Measurements from ENCODE around the gene OPTC.

The OPTC gene

GRCh38 chr1:203546274-203546673 is 52.3 kb downstream of the OPTC start:
- no peak for DNase-seq (ENCODE audit: low read depth, low spot score)
- no peak overlapping the region for H3K9ac ChIP-seq (ENCODE audit: insufficient read length)

GRCh38 chr1:203547147-203547546 is 53.2 kb downstream of the OPTC start:
- Histone ChIP-seq H3K27ac (no peak overlapping the region), H3K9ac (ENCODE audit: insufficient read length) (no peak overlapping the region), H3K9me3 (ENCODE audit: low read depth, low read length) (no peaks in the 10 kb centered on the region), H3K36me3 (ENCODE audit: insufficient read depth, low read length) (no peaks in the 10 kb centered on the region), H3K4me3 (no peak overlapping the region)
- DNase-seq (ENCODE audit: low read depth, low spot score): no peak
- TF ChIP-seq EZH2 (IDR thresholded peaks at IDR 0.05) (no peak), POLR2AphosphoS5 (IDR thresholded peaks at IDR 0.05; ENCODE audit: borderline replicate concordance, low read depth, low read length) (no peak), FOXP2 (optimal IDR thresholded peaks at IDR 0.05; ENCODE audit: control extremely low read depth, extremely low read length, insufficient read depth) (no peak)

More at GRCh38 chr1:203546274-203546673, 52.3 kb downstream of the OPTC start:
- Histone ChIP-seq H3K36me3 (ENCODE audit: insufficient read depth, low read length) (no peaks in the 10 kb centered on the region), H3K27ac (no peak overlapping the region), H3K9me3 (ENCODE audit: low read depth, low read length) (no peaks in the 10 kb centered on the region), H3K4me3 (no peak overlapping the region)
- TF ChIP-seq POLR2AphosphoS5 (IDR thresholded peaks at IDR 0.05; ENCODE audit: borderline replicate concordance, low read depth, low read length): no peak

- DNase-seq (ENCODE audit: low read depth, low spot score): no peak
- no peaks in the 10 kb centered on the region for H3K36me3 ChIP-seq (ENCODE audit: insufficient read depth, low read length)
- H3K4me3 ChIP-seq: no peak overlapping the region
- TF ChIP-seq FOXP2 (optimal IDR thresholded peaks at IDR 0.05; ENCODE audit: control extremely low read depth, extremely low read length, insufficient read depth) (no peak), EZH2 (IDR thresholded peaks at IDR 0.05) (no peak), POLR2AphosphoS5 (IDR thresholded peaks at IDR 0.05; ENCODE audit: borderline replicate concordance, low read depth, low read length) (no peak)
- no peak overlapping the region for H3K27ac ChIP-seq
- H3K9me3 ChIP-seq (ENCODE audit: low read depth, low read length): no peaks in the 10 kb centered on the region
- no peak overlapping the region for H3K9ac ChIP-seq (ENCODE audit: insufficient read length)
These were observed 53.9 kb downstream of the OPTC start for GRCh38 chr1:203547771-203548421.

- H3K27ac ChIP-seq: no peak overlapping the region
These were observed 54.9 kb downstream of the OPTC start for GRCh38 chr1:203548892-203549291.

GRCh38 chr1:203549309-203549708 is 55.4 kb downstream of the OPTC start:
- DNase-seq (ENCODE audit: low read depth, low spot score): no peak
- no peak overlapping the region for H3K4me3 ChIP-seq
- H3K9ac ChIP-seq (ENCODE audit: insufficient read length): no peak overlapping the region
- TF ChIP-seq EZH2 (IDR thresholded peaks at IDR 0.05): no peak
- TF ChIP-seq FOXP2 (optimal IDR thresholded peaks at IDR 0.05; ENCODE audit: control extremely low read depth, extremely low read length, insufficient read depth): no peak
- no peak for TF ChIP-seq POLR2AphosphoS5 (IDR thresholded peaks at IDR 0.05; ENCODE audit: borderline replicate concordance, low read depth, low read length)
- no peaks in the 10 kb centered on the region for H3K9me3 ChIP-seq (ENCODE audit: low read depth, low read length)
- no peak overlapping the region for H3K27ac ChIP-seq
- H3K36me3 ChIP-seq (ENCODE audit: insufficient read depth, low read length): no peaks in the 10 kb centered on the region

More at GRCh38 chr1:203548892-203549291, 54.9 kb downstream of the OPTC start:
- TF ChIP-seq FOXP2 (optimal IDR thresholded peaks at IDR 0.05; ENCODE audit: control extremely low read depth, extremely low read length, insufficient read depth): no peak
- TF ChIP-seq EZH2 (IDR thresholded peaks at IDR 0.05): no peak
- no peak for TF ChIP-seq POLR2AphosphoS5 (IDR thresholded peaks at IDR 0.05; ENCODE audit: borderline replicate concordance, low read depth, low read length)
- Histone ChIP-seq H3K9me3 (ENCODE audit: low read depth, low read length) (no peaks in the 10 kb centered on the region), H3K4me3 (no peak overlapping the region), H3K36me3 (ENCODE audit: insufficient read depth, low read length) (no peaks in the 10 kb centered on the region), H3K9ac (ENCODE audit: insufficient read length) (no peak overlapping the region)
- DNase-seq (ENCODE audit: low read depth, low spot score): no peak

- no peak overlapping the region for H3K27ac ChIP-seq
- no peak for DNase-seq (ENCODE audit: low read depth, low spot score)
- H3K9me3 ChIP-seq (ENCODE audit: low read depth, low read length): no peaks in the 10 kb centered on the region
- H3K36me3 ChIP-seq (ENCODE audit: insufficient read depth, low read length): no peaks in the 10 kb centered on the region
- no peak for TF ChIP-seq EZH2 (IDR thresholded peaks at IDR 0.05)
- TF ChIP-seq POLR2AphosphoS5 (IDR thresholded peaks at IDR 0.05; ENCODE audit: borderline replicate concordance, low read depth, low read length): no peak
- no peak for TF ChIP-seq FOXP2 (optimal IDR thresholded peaks at IDR 0.05; ENCODE audit: control extremely low read depth, extremely low read length, insufficient read depth)
- H3K4me3 ChIP-seq: no peak overlapping the region
- H3K9ac ChIP-seq (ENCODE audit: insufficient read length): no peak overlapping the region
These were observed 56.9 kb downstream of the OPTC start for GRCh38 chr1:203550846-203551245.

GRCh38 chr1:203551550-203551949 is 57.6 kb downstream of the OPTC start:
- no peak for DNase-seq (ENCODE audit: low read depth, low spot score)
- Histone ChIP-seq H3K36me3 (ENCODE audit: insufficient read depth, low read length) (no peaks in the 10 kb centered on the region), H3K27ac (no peak overlapping the region), H3K4me3 (no peak overlapping the region), H3K9ac (ENCODE audit: insufficient read length) (no peak overlapping the region), H3K9me3 (ENCODE audit: low read depth, low read length) (no peaks in the 10 kb centered on the region)
- TF ChIP-seq POLR2AphosphoS5 (IDR thresholded peaks at IDR 0.05; ENCODE audit: borderline replicate concordance, low read depth, low read length): no peak
- TF ChIP-seq EZH2 (IDR thresholded peaks at IDR 0.05): no peak
- no peak for TF ChIP-seq FOXP2 (optimal IDR thresholded peaks at IDR 0.05; ENCODE audit: control extremely low read depth, extremely low read length, insufficient read depth)

GRCh38 chr1:203553496-203553895 is 59.5 kb downstream of the OPTC start:
- no peaks in the 10 kb centered on the region for H3K9me3 ChIP-seq (ENCODE audit: low read depth, low read length)
- DNase-seq (ENCODE audit: low read depth, low spot score): no peak
- H3K4me3 ChIP-seq: no peak overlapping the region
- TF ChIP-seq POLR2AphosphoS5 (IDR thresholded peaks at IDR 0.05; ENCODE audit: borderline replicate concordance, low read depth, low read length): no peak
- TF ChIP-seq FOXP2 (optimal IDR thresholded peaks at IDR 0.05; ENCODE audit: control extremely low read depth, extremely low read length, insufficient read depth): no peak
- no peak for TF ChIP-seq EZH2 (IDR thresholded peaks at IDR 0.05)
- no peak overlapping the region for H3K9ac ChIP-seq (ENCODE audit: insufficient read length)
- H3K36me3 ChIP-seq (ENCODE audit: insufficient read depth, low read length): no peaks in the 10 kb centered on the region
- no peak overlapping the region for H3K27ac ChIP-seq

GRCh38 chr1:203554071-203554470 is 60.1 kb downstream of the OPTC start:
- Histone ChIP-seq H3K9me3 (ENCODE audit: low read depth, low read length) (no peaks in the 10 kb centered on the region), H3K9ac (ENCODE audit: insufficient read length) (no peak overlapping the region), H3K4me3 (no peak overlapping the region), H3K36me3 (ENCODE audit: insufficient read depth, low read length) (no peaks in the 10 kb centered on the region), H3K27ac (no peak overlapping the region)
- no peak for DNase-seq (ENCODE audit: low read depth, low spot score)
- no peak for TF ChIP-seq POLR2AphosphoS5 (IDR thresholded peaks at IDR 0.05; ENCODE audit: borderline replicate concordance, low read depth, low read length)
- TF ChIP-seq FOXP2 (optimal IDR thresholded peaks at IDR 0.05; ENCODE audit: control extremely low read depth, extremely low read length, insufficient read depth): no peak
- TF ChIP-seq EZH2 (IDR thresholded peaks at IDR 0.05): no peak

Data from SK-N-MC (cell line).